Neural crest cell (in vitro differentiated cells): ENCODE data around the gene PDE7B. TPM values are rescaled to one million over a fixed set of nuclear protein-coding genes. Genes with fewer than 3 reads are reported as not detected.

ENCODE experiments used
- DNase-seq: peaks from one replicate; pipeline ENCODE4 v3.0.0; 2021; ENCODE audit warnings: low read depth, mixed read lengths, low spot score
- H3K27ac Mint-ChIP-seq: one replicate; pipeline ENCODE4 v1.8.0; 2021; ENCODE audit warnings: mild to moderate bottlenecking, mixed read lengths; ENCODE audit not compliant: unreplicated experiment
- H3K27me3 Mint-ChIP-seq: 2 replicates; pipeline ENCODE4 v1.8.0; 2021; ENCODE audit warnings: low read depth, mild to moderate bottlenecking, mixed read lengths
- H3K36me3 Mint-ChIP-seq: 2 replicates; pipeline ENCODE4 v1.8.0; 2021; ENCODE audit warnings: low read depth, mild to moderate bottlenecking, mixed read lengths
- H3K4me1 Mint-ChIP-seq: 2 replicates; pipeline ENCODE4 v1.8.0; 2021; ENCODE audit warnings: mixed read lengths
- H3K4me3 Mint-ChIP-seq: one replicate; pipeline ENCODE4 v1.8.0; 2021; ENCODE audit warnings: mild to moderate bottlenecking, mixed read lengths
- H3K9me3 Mint-ChIP-seq: 2 replicates; pipeline ENCODE4 v1.8.0; 2021; ENCODE audit warnings: mixed read lengths
- total RNA-seq: library from RNA; stranded (reverse); gene quantifications from 2 replicates; pipeline ENCODE4 v1.2.1, GENCODE V29; 2021
- TF ChIP-seq, protein P1 (sequence below): fragments of 200-600 bp; sonication (generic); conservative IDR thresholded peaks from 2 replicates; pipeline ENCODE4 v1.5.0; 2021; ENCODE audit warnings: antibody characterized with exemption, mild to moderate bottlenecking

Gene PDE7B
- total RNA-seq, 1 donor from 2014 or later = 0.58 TPM

- TF ChIP-seq, protein P1, sequence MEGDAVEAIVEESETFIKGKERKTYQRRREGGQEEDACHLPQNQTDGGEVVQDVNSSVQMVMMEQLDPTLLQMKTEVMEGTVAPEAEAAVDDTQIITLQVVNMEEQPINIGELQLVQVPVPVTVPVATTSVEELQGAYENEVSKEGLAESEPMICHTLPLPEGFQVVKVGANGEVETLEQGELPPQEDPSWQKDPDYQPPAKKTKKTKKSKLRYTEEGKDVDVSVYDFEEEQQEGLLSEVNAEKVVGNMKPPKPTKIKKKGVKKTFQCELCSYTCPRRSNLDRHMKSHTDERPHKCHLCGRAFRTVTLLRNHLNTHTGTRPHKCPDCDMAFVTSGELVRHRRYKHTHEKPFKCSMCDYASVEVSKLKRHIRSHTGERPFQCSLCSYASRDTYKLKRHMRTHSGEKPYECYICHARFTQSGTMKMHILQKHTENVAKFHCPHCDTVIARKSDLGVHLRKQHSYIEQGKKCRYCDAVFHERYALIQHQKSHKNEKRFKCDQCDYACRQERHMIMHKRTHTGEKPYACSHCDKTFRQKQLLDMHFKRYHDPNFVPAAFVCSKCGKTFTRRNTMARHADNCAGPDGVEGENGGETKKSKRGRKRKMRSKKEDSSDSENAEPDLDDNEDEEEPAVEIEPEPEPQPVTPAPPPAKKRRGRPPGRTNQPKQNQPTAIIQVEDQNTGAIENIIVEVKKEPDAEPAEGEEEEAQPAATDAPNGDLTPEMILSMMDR = no peak
- H3K27me3 Mint-ChIP-seq = peaks cover 5% of the 10 kb centered on the region
- H3K27ac Mint-ChIP-seq = no peak overlapping the region
- H3K36me3 Mint-ChIP-seq = no peaks in the 10 kb centered on the region
- H3K4me1 Mint-ChIP-seq = peaks cover 12% of the 10 kb centered on the region
- H3K9me3 Mint-ChIP-seq = no peaks in the 10 kb centered on the region
- no peak overlapping the region for H3K4me3 Mint-ChIP-seq
- DNase-seq = no peak
These were observed 187.7 kb downstream of the PDE7B start for GRCh38 chr6:136039185-136039584.

- no peak for DNase-seq
- Mint-ChIP-seq H3K4me3 (no peak overlapping the region), H3K27me3 (no peaks in the 10 kb centered on the region), H3K4me1 (peaks cover 4% of the 10 kb centered on the region), H3K9me3 (peaks cover 2% of the 10 kb centered on the region), H3K27ac (no peak overlapping the region), H3K36me3 (no peaks in the 10 kb centered on the region)
- TF ChIP-seq, protein P1 = no peak
These were observed 199.0 kb downstream of the PDE7B start for GRCh38 chr6:136050475-136050874.

DNA sequence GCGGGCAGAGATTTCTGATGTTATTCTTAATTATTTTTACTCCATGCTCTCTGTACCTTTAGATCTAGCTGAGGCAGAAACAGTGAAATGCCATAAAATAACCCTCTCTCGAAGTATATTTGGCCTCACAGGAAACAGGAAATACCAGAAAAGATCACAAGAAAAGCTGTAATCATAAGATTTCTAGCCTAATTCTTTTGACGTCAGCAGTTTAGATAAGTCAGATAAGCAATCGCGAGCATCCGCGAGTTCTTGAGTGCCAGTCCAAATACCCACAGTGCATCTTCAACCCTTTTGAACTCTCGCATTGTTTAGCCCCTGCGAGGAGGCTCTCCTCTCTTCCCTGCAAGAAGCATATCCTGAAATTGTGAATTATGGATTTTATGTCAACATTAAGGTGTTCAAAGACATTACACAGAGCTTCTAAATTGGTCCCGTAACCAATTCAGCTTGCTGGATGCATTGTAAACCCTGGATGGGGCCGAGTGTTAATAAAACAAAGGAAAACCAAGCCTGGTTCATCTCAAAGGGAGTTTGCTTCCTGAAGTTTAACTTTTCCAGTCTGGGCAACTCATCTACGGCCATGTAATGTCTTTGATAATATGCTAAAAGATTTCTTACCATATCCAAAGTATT lies 199.8 kb downstream of the PDE7B start:
- peaks cover 2% of the 10 kb centered on the region for H3K9me3 Mint-ChIP-seq
- DNase-seq = no peak
- no peak overlapping the region for H3K27ac Mint-ChIP-seq
- H3K36me3 Mint-ChIP-seq = no peaks in the 10 kb centered on the region
- TF ChIP-seq, protein P1 = no peak
- H3K27me3 Mint-ChIP-seq = no peaks in the 10 kb centered on the region
- H3K4me3 Mint-ChIP-seq = no peak overlapping the region
- H3K4me1 Mint-ChIP-seq = peaks cover 4% of the 10 kb centered on the region

DNA sequence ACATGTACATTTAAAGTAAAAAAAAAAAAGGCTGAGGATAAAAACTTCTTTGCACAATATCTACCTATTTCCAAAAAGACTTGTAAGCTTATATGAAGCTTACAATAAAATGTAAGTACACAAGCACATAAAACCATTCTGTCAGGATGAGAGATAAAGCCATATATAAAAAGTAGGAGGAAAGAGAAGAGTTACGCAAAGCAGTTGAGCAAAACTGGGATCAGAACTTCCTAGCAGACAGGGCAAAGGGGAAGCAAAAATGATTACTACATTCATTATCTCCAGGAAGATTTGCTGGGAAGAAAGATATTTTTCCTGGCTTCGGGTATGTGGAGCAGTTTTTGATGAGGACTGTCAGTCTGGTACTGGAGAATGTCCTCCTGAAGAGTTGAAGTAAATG lies 200.5 kb downstream of the PDE7B start:
- Mint-ChIP-seq H3K36me3 (no peaks in the 10 kb centered on the region), H3K4me1 (peaks cover 4% of the 10 kb centered on the region), H3K27ac (no peak overlapping the region), H3K27me3 (no peaks in the 10 kb centered on the region), H3K9me3 (peaks cover 2% of the 10 kb centered on the region), H3K4me3 (no peak overlapping the region)
- TF ChIP-seq, protein P1 = no peak
- no peak for DNase-seq

- Mint-ChIP-seq H3K4me1 (no peaks in the 10 kb centered on the region), H3K27me3 (no peaks in the 10 kb centered on the region), H3K36me3 (no peaks in the 10 kb centered on the region), H3K9me3 (no peaks in the 10 kb centered on the region), H3K27ac (no peak overlapping the region), H3K4me3 (no peak overlapping the region)
- no peak for DNase-seq
- TF ChIP-seq, protein P1 = no peak
These were observed 207.4 kb downstream of the PDE7B start for GRCh38 chr6:136058852-136059251.
